Astrocyte of the hippocampus (primary cell): ENCODE data around the gene ARHGEF12.

Experiments
- DNase-seq: peaks from one replicate; pipeline ENCODE4 v3.0.0; 2011; ENCODE audit warnings: low read depth, low spot score

ARHGEF12 gene

GRCh38 chr11:120385655-120386054 lies 49.4 kb downstream of the ARHGEF12 start:
- no peak for DNase-seq

GRCh38 chr11:120386318-120386717 lies 50.1 kb downstream of the ARHGEF12 start:
- DNase-seq = no peak

DNA sequence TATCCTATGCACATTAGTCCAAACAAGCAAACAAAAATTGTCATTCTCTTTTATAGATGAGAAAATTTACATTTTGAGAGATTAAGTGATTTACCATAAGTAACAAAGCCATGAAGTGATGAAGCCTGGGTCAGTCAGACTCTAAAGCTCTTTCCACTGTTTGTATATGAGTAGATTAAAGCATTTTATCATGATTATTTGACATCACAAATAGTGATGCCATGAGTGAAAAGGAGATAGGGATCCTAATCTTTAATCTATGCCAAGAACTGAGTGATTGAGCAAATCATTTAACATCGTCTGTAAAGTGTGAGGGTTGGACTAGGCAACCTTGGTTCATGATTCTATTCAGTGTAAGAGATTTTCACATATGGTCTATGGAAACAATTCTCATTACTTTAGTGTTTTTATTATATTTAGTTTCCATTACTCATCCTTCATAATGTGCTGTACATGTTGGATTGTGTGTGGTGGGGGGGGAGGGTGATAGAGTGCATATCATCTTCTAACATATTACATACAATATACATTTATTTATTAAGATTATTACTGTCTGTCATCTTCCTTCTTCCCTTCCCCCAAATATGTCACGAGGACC lies 50.7 kb downstream of the ARHGEF12 start:
- DNase-seq = no peak

- DNase-seq = no peak
Measured at GRCh38 chr11:120388261-120388660, 52.0 kb downstream of the ARHGEF12 start.

DNA sequence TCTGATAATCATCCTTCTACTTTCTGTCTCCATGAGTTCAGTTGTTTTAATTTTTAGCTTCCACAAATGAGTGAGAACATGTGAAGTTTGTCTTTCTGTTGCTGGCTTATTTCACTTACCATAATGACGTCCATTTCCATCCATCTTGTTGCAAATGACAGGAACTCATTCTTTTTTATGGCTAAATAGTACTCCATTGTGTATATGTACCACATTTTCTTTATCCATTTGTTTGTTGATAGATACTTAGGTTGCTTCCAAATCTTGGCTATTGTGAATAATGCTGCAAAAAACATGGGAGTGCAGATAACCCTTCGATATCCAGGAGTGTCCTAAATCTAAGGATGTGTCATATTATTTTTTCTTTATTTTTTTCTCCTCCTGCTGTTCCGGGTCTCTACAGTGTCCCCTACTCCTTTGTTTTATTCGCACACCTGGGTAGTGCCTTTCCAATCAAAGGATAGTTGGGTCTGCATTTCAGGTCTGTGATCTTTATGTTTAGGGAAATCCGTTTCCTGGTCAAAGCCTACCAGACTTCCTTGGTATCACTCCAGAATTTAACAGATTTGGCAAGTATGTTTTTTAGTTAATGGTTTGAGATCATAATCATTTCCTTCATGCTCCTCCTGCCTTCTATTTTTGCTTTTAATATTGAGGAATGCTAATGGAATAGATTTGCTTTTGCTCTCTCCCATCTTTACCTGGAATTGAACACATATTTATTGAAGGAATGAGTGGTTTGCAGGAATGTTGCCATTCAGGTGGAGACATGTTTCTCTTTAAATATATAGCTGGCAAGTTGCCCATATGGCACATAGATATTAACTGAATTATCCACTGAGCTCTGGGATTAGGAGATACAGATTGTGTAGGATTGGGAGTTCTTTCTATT lies 53.7 kb downstream of the ARHGEF12 start:
- DNase-seq = no peak

DNA sequence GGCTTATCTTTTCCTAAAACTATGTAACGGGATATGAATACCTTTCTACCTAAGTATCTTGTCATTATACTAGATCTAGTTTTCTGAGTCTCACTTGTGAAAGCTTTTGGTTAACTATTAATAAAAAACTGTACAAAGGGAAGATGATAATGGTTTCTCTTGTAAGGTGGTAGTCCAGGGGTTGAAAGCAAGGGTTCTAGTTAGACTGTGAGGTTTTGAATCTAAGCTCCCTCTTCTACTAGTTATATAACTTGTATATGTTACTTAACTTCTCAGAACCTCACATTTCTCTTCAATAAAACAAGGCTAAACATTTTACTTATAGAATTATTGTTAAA lies 54.3 kb downstream of the ARHGEF12 start:
- no peak for DNase-seq

- DNase-seq = peak; percentile 39
Measured at GRCh38 chr11:120391292-120391691, 55.1 kb downstream of the ARHGEF12 start.

GRCh38 chr11:120391854-120392253 lies 55.6 kb downstream of the ARHGEF12 start:
- peak; percentile 24 for DNase-seq

- no peak for DNase-seq
Measured at GRCh38 chr11:120392314-120392713, 56.1 kb downstream of the ARHGEF12 start.

GRCh38 chr11:120392793-120393192 lies 56.6 kb downstream of the ARHGEF12 start:
- DNase-seq = no peak

GRCh38 chr11:120394119-120394518 lies 57.9 kb downstream of the ARHGEF12 start:
- DNase-seq = no peak

GRCh38 chr11:120395778-120396177 lies 59.6 kb downstream of the ARHGEF12 start:
- no peak for DNase-seq

DNA sequence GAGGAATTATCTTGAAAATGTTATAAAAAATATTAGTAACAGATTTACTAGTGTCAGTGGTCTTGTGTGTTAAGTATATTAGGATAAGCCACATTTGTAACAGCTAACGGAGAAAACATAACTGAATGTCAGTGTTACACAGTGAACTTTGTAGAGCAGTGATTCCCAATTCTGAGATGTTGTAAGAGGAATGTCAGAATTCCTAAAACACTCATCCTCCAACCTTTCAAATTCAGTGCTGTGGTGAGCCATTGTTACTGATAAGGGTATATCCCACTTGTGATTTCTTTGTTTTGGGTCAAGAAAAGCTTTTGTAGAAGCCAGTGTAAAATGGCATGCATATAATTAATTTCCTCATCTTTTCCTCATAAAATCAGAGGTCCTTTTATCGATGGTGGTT lies 61.9 kb downstream of the ARHGEF12 start:
- peak; percentile 37 for DNase-seq

GRCh38 chr11:120399307-120399706 lies 63.1 kb downstream of the ARHGEF12 start:
- DNase-seq = no peak

DNA sequence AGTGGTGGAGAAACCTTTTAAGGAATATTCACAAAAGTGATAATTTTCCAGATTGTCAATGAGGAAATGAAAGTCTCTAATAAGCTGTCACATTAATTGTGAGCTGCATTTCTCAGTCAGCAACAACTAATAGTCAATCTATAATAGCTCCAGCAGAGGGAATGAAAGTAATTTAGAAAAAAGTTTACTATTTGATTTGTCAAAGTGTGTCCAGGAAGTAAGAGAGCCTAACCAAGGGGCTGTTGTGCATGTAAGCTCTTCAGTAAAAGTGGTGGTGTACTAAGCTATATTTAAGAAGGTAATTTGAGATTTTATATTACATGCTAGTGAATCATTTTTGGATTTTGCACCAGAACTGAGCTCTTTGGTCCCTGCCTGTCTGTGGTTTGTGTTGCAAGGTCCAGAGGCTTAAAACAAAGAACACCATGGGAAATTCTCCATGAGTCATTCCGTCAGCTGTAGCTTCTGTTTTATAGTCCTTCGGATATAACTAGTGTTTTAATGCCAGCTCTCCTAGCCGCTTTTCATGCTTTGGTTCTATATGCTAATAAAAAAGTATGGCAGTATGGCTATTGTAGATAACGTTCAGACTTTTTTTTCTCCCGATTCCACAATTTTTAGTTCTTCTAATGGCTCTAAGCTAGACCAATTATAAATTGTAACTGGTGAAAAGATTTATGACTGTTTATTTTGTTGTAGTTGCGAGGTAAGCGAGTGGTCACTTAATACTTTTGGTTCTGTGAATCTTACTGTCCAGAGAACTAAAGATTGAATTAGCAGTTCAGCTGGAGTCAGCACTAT lies 64.6 kb downstream of the ARHGEF12 start:
- DNase-seq = peak; percentile 90

- DNase-seq = no peak
Measured at GRCh38 chr11:120401506-120401905, 65.3 kb downstream of the ARHGEF12 start.

DNA sequence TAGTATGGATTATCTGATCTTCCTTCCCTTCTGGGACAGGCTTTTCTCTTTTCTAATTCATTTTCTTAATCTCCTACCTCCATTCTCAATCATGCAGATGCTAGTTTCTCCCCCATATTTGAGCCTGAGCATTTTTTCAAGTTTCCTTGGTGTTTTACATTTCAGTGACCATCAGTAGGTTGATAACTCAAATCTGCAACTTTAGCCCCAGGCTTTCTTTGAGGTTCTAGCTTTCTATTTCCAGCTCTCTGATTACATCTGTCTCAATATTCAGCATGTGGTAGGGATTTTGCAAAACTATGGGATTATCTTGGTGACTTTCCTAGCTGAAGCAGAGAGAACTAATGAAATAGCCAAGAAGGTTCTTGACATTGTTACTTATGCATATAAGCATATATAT lies 67.8 kb downstream of the ARHGEF12 start:
- no peak for DNase-seq

DNA sequence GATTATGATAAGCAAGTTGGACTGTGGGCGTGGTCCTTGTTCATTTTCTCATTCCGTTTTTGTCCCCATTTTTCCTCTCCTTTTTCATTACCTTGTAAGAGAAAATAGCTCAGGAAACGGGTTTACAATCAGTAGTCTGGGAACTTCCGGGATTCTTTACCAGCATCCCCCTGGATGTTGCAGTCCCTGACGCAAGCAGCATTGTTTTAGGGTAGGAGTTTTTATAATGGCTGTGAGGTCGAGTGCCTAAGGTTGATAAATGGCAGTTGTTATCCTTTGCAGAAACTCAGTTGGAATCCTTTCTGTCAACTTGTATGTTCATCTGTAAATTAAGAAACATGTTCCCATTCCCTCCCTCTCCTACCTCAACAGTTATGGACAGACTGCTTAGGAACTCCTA lies 68.3 kb downstream of the ARHGEF12 start:
- no peak for DNase-seq

DNA sequence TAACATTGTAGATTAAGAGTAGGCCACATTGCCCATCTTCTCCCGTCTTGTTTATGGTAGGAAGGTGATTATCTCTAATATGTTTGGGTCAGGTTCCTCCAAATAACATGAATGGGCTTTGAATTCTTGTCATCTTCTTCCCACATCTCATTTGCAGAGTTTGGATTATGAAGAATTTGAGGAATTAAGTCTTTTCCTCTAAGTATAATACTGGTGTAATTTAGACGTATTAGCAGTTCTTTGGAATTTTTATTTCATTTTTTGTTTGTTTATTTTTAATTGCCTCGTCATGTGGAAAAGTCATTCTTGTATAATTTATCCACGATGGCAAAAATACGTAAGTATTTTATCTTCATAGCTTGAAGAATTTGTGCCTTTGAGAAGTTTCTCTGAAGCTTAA lies 73.4 kb downstream of the ARHGEF12 start:
- DNase-seq = no peak

DNA sequence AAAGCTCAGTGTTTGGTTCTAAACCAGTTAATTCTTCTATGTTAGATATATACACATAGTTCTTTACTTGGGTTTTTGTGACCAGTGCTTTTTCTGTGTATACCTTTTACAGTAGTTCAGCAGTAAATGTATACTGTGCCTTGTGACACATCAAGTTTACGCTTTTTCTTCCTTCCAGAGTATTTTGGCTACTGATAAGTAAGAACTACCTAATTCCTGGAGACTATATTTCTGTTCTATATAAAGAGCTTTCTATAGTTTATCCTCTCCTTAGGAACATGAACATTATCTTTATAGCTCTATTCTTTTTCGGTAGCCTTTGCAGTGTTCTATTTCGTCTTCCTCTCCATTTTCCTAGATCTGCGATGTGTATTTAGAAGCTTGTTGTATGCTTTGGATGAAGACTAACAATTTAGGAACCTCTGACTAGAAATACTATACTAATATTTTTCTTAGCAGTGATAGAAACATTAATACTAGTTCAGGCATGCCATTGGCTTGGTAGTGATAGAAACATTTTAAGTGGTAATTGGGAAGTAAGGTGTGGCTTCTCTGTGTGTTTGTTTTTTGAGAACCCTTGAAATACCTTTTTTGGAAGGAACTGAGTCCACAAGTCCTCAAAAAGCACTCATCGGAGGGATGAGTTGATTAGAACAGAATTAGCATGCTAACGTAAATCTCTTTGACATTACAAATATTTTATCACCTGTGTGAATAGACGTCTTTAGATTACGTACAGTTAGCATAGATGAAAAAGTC lies 74.6 kb downstream of the ARHGEF12 start:
- no peak for DNase-seq

- peak; percentile 65 for DNase-seq
Measured at GRCh38 chr11:120413480-120413879, 77.3 kb downstream of the ARHGEF12 start.

GRCh38 chr11:120420572-120420971 lies 84.4 kb downstream of the ARHGEF12 start:
- DNase-seq = no peak
